Spleen (tissue), 11 donors: Measurements from ENCODE around the gene VAV1. TPM values are rescaled to one million over a fixed set of nuclear protein-coding genes. Genes with fewer than 3 reads are reported as not detected.
A peak's percentile ranks its signal among the peaks of the same experiment; 100 is the strongest.

Experiments used
- DNase-seq: peaks from one replicate; pipeline ENCODE4 v3.0.0-alpha.2; 2020
- H3K27ac ChIP-seq, 8 donors: fragments of 200-600 bp; sonication (generic) in 7 of 8; 1 replicate in 4 of 8; 2 replicates in 4 of 8; pipeline versions ENCODE4 v1.5.0 to v1.8.0; 2016 to 2021; ENCODE audit warnings: inconsistent platforms in 4 of 8, mild to moderate bottlenecking in 4 of 8, moderate library complexity in 1 of 8
- H3K27me3 ChIP-seq, 7 donors: fragments of 200-600 bp; sonication (generic) in 6 of 7; replicated peaks in 1 of 7; 1 replicate in 4 of 7; 2 replicates in 3 of 7; pipeline versions ENCODE4 v1.5.0 to v1.8.0; 2016 to 2021; ENCODE audit warnings: inconsistent platforms in 3 of 7, mild to moderate bottlenecking in 1 of 7
- H3K36me3 ChIP-seq, 6 donors: fragments of 200-600 bp; sonication (generic) in 5 of 6; 1 replicate in 4 of 6; 2 replicates in 2 of 6; pipeline versions ENCODE4 v1.5.0 to v1.8.0; 2016 to 2021; ENCODE audit warnings: inconsistent platforms in 2 of 6
- H3K4me1 ChIP-seq, 6 donors: fragments of 200-600 bp; sonication (generic) in 5 of 6; 1 replicate in 3 of 6; 2 replicates in 3 of 6; pipeline versions ENCODE4 v1.5.0 to v1.8.0; 2016 to 2021; ENCODE audit warnings: inconsistent platforms in 3 of 6
- H3K4me3 ChIP-seq, 8 donors: fragments of 200-600 bp; sonication (generic) in 7 of 8; 1 replicate in 4 of 8; 2 replicates in 4 of 8; pipeline versions ENCODE4 v1.5.0 to v1.8.0; 2016 to 2021; ENCODE audit warnings: inconsistent platforms in 4 of 8, mild to moderate bottlenecking in 4 of 8, moderate library complexity in 2 of 8
- H3K9me3 ChIP-seq, 8 donors: fragments of 200-600 bp; sonication (generic) in 7 of 8; 1 replicate in 4 of 8; 2 replicates in 4 of 8; pipeline versions ENCODE4 v1.5.0 to v1.8.0; 2016 to 2021; ENCODE audit warnings: inconsistent platforms in 4 of 8
- POLR2A ChIP-seq, 3 donors: fragments of 450-650 bp; IDR thresholded peaks; one replicate each; pipeline ENCODE4 v1.5.1; 2017; ENCODE audit warnings: antibody characterized with exemption in 3 of 3, mild to moderate bottlenecking in 1 of 3
- POLR2AphosphoS5 ChIP-seq, 3 donors: sonication (generic); formaldehyde crosslinking; IDR thresholded peaks; one replicate each; pipeline ENCODE4 v1.5.1; 2017; ENCODE audit warnings: antibody characterized with exemption in 3 of 3
- WGBS, 5 donors: extraction: QIAGEN DNeasy Blood & Tissue Kit in 3 of 5; methylation state at CpG; one replicate each; pipeline versions ENCODE4 v1.1.5 to v1.1.7; 2013 to 2018; 5-methylcytosine and 5-hydroxymethylcytosine counted together
- intact Hi-C: fragments of 100-400 bp; cut with DNase I; formaldehyde crosslinking; loops from one replicate; pipeline ENCODE4 v1.15.0; 2023; ENCODE audit warnings: low total_unique reads
- polyA plus RNA-seq, 3 donors: library from polyadenylated mRNA; stranded (reverse); fragments of 200-250 nt; gene quantifications; one replicate each; pipeline ENCODE4 v1.2.1, GENCODE V29; 2013
- total RNA-seq, 7 donors: library from RNA; depleted of rRNA in 3 of 7; stranded (reverse); fragments of >200 nt in 3 of 7; fragmentation: NEBNext Ultra II Directional in 4 of 7; extraction: Animal tissue kit (Norgen Biotek cat#: 25700) in 4 of 7; gene quantifications; one replicate each; pipeline versions ENCODE4 v1.1.0 to v1.2.1, GENCODE V29; 2016 to 2021
- TF ChIP-seq, protein P1 (sequence below), 11 experiments: fragments of 200-600 bp in 7 of 11; fragments of 450-650 bp in 4 of 11; sonication (generic) in 4 of 11; IDR thresholded peaks in 8 of 11; conservative IDR thresholded peaks in 3 of 11; 1 replicate in 7 of 11; 2 replicates in 4 of 11; pipeline versions ENCODE4 v1.4.0 to v1.8.0; 2016 to 2021; ENCODE audit warnings: antibody characterized with exemption in 11 of 11, inconsistent platforms in 4 of 11, mild to moderate bottlenecking in 1 of 11
- donor health status: healthy with polysubstance abuse.
- donor health status: DM: no; HTN: no; CAD: no; lungs with moderate emphysema.
- donor health status: DM: no; HTN: no; CAD: no.
- donor health status: Bipolar disorder and iron deficiency.
- donor health status: healthy.
- donor health status: DM: no; HTN: no; CAD: no.
- donor health status: DM: yes; HTN: yes; CAD: no.

The VAV1 gene
- total and polyA plus RNA-seq, 10 donors, result 34.8 to 151 (median 83.1) TPM

DNA sequence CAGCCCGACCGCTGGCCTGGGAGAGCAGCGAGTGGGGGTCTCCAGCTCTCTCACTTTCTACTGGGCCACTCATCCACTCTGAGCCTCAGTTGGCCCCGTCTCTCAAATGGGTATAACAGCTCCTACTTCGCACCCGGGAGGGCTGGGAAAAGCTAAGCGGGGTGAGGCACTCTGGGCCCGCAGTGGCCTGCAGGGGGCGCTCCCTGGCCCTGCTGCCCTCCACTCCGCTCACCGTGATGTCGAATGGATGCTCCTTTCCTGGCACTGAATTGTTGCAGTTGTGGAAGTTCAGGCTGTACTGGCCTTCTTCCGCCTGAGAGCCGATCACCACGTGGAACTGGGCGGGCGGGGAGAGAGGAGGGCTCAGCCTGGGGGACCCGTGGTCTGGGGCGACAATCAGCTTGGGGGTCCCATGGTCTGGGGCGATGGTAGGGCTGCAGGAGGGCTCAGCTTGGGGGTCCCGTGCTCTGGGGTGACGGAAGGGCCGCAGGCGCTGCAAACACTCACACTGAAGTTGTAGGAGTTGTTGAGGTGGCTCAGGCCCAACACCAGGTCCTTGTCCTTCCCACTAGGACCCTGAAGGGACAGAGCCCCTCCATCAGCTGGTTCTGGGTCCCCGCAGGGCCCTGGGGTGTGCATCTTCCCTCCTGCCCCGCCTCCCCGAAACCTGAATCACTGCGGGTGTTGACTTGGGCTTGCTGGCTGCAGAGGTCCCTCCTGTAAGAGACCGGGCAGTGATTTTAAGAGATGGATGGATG lies 39.0 kb upstream of the VAV1 start:
- H3K36me3 ChIP-seq, result peaks cover 0 to 65% (median 27%) of the 10 kb centered on the region in 6 donors
- intact Hi-C loops, result no loop called here
- H3K9me3 ChIP-seq, result no peaks in the 10 kb centered on the region
- DNase-seq, result no peak
- peak overlapping the region in 2 of 8 donors; percentile 96 to 99 for H3K27ac ChIP-seq
- TF ChIP-seq POLR2AphosphoS5 (IDR thresholded peaks at IDR 0.05) (peak in 1 of 3 donors; percentile 6), POLR2A (IDR thresholded peaks at IDR 0.05) (no peak)
- TF ChIP-seq, protein P1, sequence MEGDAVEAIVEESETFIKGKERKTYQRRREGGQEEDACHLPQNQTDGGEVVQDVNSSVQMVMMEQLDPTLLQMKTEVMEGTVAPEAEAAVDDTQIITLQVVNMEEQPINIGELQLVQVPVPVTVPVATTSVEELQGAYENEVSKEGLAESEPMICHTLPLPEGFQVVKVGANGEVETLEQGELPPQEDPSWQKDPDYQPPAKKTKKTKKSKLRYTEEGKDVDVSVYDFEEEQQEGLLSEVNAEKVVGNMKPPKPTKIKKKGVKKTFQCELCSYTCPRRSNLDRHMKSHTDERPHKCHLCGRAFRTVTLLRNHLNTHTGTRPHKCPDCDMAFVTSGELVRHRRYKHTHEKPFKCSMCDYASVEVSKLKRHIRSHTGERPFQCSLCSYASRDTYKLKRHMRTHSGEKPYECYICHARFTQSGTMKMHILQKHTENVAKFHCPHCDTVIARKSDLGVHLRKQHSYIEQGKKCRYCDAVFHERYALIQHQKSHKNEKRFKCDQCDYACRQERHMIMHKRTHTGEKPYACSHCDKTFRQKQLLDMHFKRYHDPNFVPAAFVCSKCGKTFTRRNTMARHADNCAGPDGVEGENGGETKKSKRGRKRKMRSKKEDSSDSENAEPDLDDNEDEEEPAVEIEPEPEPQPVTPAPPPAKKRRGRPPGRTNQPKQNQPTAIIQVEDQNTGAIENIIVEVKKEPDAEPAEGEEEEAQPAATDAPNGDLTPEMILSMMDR (IDR thresholded peaks at IDR 0.05 in 8 of 11, conservative IDR thresholded peaks at IDR 0.05 in 3 of 11), result peak in 6 of 11 experiments; percentile 4 to 45 (median 20)
- peaks cover 17 to 56% (median 37%) of the 10 kb centered on the region in 6 donors for H3K4me1 ChIP-seq
- peak overlapping the region in 1 of 8 donors; percentile 30 for H3K4me3 ChIP-seq
- 94 to 95% (median 95%) methylated on average over 26 to 29 of the region's 29 CpGs for WGBS, 5 donors
- H3K27me3 ChIP-seq, result no peaks in the 10 kb centered on the region

DNA sequence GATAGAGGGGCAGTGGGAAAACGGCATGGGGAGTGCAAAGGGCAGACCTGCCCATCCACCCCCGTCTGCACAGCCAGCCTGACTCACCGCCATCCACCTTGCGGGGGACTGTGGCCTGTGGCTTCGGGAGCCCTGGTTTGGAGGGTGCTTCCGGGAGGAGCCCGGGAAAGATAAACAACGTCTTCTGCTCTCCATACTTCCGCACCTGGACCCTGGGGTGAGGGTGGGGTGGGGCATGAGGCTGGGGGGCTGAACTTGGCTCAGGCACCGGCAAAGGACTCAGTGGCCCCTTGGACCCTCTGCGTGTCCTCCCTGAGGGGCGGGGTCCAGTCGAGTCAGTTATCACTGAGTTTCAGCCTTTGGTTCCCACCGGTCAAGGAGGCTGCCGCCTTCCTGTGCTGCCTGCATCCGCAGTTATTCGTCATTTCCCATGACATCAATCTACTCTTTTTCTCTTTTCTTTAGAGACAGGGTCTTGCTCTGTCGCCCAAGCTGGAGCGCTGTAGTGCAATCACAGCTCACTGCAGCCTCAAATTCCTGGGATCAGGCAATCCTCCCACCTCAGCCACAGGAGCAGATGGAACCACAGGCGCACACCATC lies 38.3 kb upstream of the VAV1 start:
- no peak for DNase-seq
- Histone ChIP-seq H3K4me1 (peaks cover 20 to 56% (median 39%) of the 10 kb centered on the region in 6 donors), H3K4me3 (peak overlapping the region in 1 of 8 donors; percentile 30), H3K9me3 (no peaks in the 10 kb centered on the region), H3K27me3 (no peaks in the 10 kb centered on the region), H3K36me3 (peaks cover 0 to 65% (median 27%) of the 10 kb centered on the region in 6 donors), H3K27ac (peak overlapping the region in 2 of 8 donors; percentile 96 to 99)
- TF ChIP-seq POLR2AphosphoS5 (IDR thresholded peaks at IDR 0.05) (peak in 2 of 3 donors; percentile 37 to 39), POLR2A (IDR thresholded peaks at IDR 0.05) (no peak)
- TF ChIP-seq, protein P1 (IDR thresholded peaks at IDR 0.05 in 8 of 11, conservative IDR thresholded peaks at IDR 0.05 in 3 of 11), result no peak
- intact Hi-C loops, result no loop called here
- 66 to 89% (median 79%) methylated on average over 18 to 20 of the region's 20 CpGs for WGBS, 5 donors

DNA sequence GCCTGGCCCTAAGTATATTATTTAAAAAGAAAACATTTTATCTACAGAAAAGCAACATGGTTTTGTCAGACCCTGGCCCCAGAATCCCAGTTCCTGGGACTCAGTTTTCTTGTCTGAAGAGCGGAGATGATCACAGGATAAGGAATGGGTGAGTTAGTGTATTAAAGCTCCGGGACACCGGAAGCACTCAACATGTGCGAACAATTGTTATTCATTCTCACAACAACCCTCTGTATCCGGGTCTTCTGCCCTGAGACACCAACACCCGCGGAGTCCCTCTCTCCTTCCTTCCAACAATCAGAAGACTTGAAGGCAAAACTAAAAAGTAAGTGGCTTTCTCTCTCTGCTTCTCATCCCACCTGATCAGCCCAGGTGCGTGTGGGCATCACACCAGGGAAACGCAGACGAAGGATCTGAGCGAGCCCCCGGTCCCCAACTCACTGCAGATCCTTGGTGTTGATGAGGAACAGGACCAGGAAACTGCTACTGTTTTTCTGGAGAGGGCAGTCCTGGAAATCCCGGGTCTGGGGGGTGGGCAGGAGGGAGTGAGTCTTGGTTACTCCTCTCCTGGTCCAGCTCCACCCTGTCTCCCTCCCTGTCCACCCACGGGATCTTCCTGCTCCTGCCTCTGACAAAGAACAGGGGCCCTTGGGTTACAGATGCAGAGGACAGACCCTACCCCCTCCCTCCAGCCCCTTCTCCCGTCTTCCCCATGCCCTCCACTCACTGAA lies 37.2 kb upstream of the VAV1 start:
- intact Hi-C loops, result loop anchor here (5.0 kb wide), 1 partner anchor 127 kb away; no protein-coding TSS in a partner anchor
- TF ChIP-seq, protein P1 (IDR thresholded peaks at IDR 0.05 in 8 of 11, conservative IDR thresholded peaks at IDR 0.05 in 3 of 11), result no peak
- TF ChIP-seq POLR2AphosphoS5 (IDR thresholded peaks at IDR 0.05), result no peak
- no peak for TF ChIP-seq POLR2A (IDR thresholded peaks at IDR 0.05)
- Histone ChIP-seq H3K4me1 (peaks cover 20 to 60% (median 46%) of the 10 kb centered on the region in 6 donors), H3K9me3 (no peaks in the 10 kb centered on the region), H3K27ac (peak overlapping the region in 7 of 8 donors; percentile 95 to 99 (median 98)), H3K36me3 (peaks cover 0 to 55% (median 25%) of the 10 kb centered on the region in 6 donors), H3K4me3 (peak overlapping the region in 1 of 8 donors; percentile 90), H3K27me3 (peaks cover 0 to 6% (median 0%) of the 10 kb centered on the region in 7 donors)
- DNase-seq, result no peak
- 76 to 83% (median 79%) methylated on average over 15 of the region's 15 CpGs for WGBS, 5 donors
